SK-N-SH (cell line): ENCODE data around the gene RPP25. TPM values are rescaled to one million over a fixed set of nuclear protein-coding genes. Genes with fewer than 3 reads are reported as not detected.

Experiments used
- CTCF ChIA-PET: fragments of 300-600, 350-600 bp; formaldehyde crosslinking; extraction: SDS; loops from one replicate; lab custom pipeline; 2021; lab: Yijun Ruan, JAX
- POLR2A ChIA-PET: fragments of 350-600 bp; sonication (Branson Sonifier 250); formaldehyde crosslinking; extraction: SDS; loops from one replicate; lab custom pipeline; 2020; ENCODE audit warnings: antibody characterized with exemption, inconsistent platforms; lab: Yijun Ruan, JAX
- DNase-seq: peaks from one replicate; pipeline ENCODE4 v3.0.0; 2012
- H2AFZ ChIP-seq: fragments of 200-600 bp; sonication (generic); 2 replicates; pipeline ENCODE4 v1.8.1; 2016; ENCODE audit warnings: antibody characterized with exemption, mild to moderate bottlenecking, low read depth
- H3F3A ChIP-seq: fragments of 200-600 bp; sonication (generic); replicated peaks from 2 replicates; pipeline ENCODE3; 2016; ENCODE audit warnings: antibody characterized with exemption, mild to moderate bottlenecking; ENCODE audit not compliant: insufficient read depth
- H3K27ac ChIP-seq, 2 experiments: fragments of 200-500 bp in 1 of 2; fragments of 200-600 bp in 1 of 2; sonication (Bioruptor generic) in 1 of 2; sonication (generic), shearing (Covaris generic) in 1 of 2; 2 replicates each; pipeline versions ENCODE4 v1.5.1 to v1.6.1; 2014 to 2016; ENCODE audit warnings: low read depth in 2 of 2, inconsistent platforms in 1 of 2, low read length in 1 of 2, mild to moderate bottlenecking in 1 of 2, mixed read lengths in 1 of 2
- H3K27me3 ChIP-seq: fragments of 200-600 bp; sonication (generic), shearing (Covaris generic); 2 replicates; pipeline ENCODE4 v1.6.1; 2016; ENCODE audit warnings: mixed run types; ENCODE audit not compliant: insufficient read depth
- H3K36me3 ChIP-seq, 2 experiments: fragments of 200-500 bp in 1 of 2; fragments of 200-600 bp in 1 of 2; sonication (Bioruptor generic) in 1 of 2; sonication (generic) in 1 of 2; replicated peaks in 1 of 2; 2 replicates each; pipeline versions ENCODE3 to v1.5.1; 2014 to 2016; ENCODE audit warnings: low read length in 1 of 2, mild to moderate bottlenecking in 1 of 2; ENCODE audit not compliant: insufficient read depth in 2 of 2, control insufficient read depth in 1 of 2
- H3K4me1 ChIP-seq, 2 experiments: fragments of 200-500 bp in 1 of 2; fragments of 200-600 bp in 1 of 2; sonication (Bioruptor generic) in 1 of 2; sonication (generic), shearing (Covaris generic) in 1 of 2; 2 replicates each; pipeline versions ENCODE4 v1.5.1 to v1.6.1; 2014 to 2016; ENCODE audit warnings: low read depth in 1 of 2, low read length in 1 of 2, mixed run types in 1 of 2; ENCODE audit not compliant: insufficient read depth in 2 of 2, control insufficient read depth in 1 of 2
- H3K4me2 ChIP-seq: fragments of 200-600 bp; sonication (generic), shearing (Covaris generic); 2 replicates; pipeline ENCODE4 v1.6.1; 2017; ENCODE audit warnings: mixed run types
- H3K4me3 ChIP-seq, 2 experiments: fragments of 200-500 bp in 1 of 2; fragments of 200-600 bp in 1 of 2; sonication (Bioruptor generic) in 1 of 2; sonication (generic), shearing (Covaris generic) in 1 of 2; 2 replicates each; pipeline versions ENCODE4 v1.5.1 to v1.8.1; 2014 to 2016; ENCODE audit warnings: low read depth in 2 of 2, inconsistent platforms in 1 of 2, low read length in 1 of 2, mild to moderate bottlenecking in 1 of 2, mixed read lengths in 1 of 2, moderate library complexity in 1 of 2
- H3K79me2 ChIP-seq: fragments of 200-600 bp; sonication (generic); 2 replicates; pipeline ENCODE4 v1.8.1; 2017; ENCODE audit warnings: mild to moderate bottlenecking; ENCODE audit not compliant: insufficient read depth
- H3K9ac ChIP-seq: fragments of 200-600 bp; sonication (generic); 2 replicates; pipeline ENCODE4 v1.6.1; 2017; ENCODE audit warnings: mixed run types
- H3K9me2 ChIP-seq: fragments of 200-600 bp; sonication (generic); 2 replicates; pipeline ENCODE4 v1.6.1; 2017; ENCODE audit warnings: mixed run types
- H3K9me3 ChIP-seq: fragments of 200-600 bp; sonication (generic); 2 replicates; pipeline ENCODE4 v1.6.1; 2017; ENCODE audit warnings: mixed run types, mild to moderate bottlenecking, moderate library complexity
- H4K20me1 ChIP-seq: fragments of 200-600 bp; sonication (generic); 2 replicates; pipeline ENCODE4 v1.6.1; 2017; ENCODE audit warnings: mild to moderate bottlenecking, mixed run types; ENCODE audit not compliant: insufficient read depth
- CHD2 ChIP-seq: fragments of 150-350 bp; IDR thresholded peaks from 2 replicates; pipeline ENCODE4 v1.6.1; 2018; ENCODE audit warnings: low read length; ENCODE audit not compliant: partially characterized antibody
- ELF1 ChIP-seq: IDR thresholded peaks from 2 replicates; pipeline ENCODE4 v1.4.0; 2012
- EP300 ChIP-seq, 2 experiments: IDR thresholded peaks; 2 replicates each; pipeline versions ENCODE4 v1.4.0 to v1.6.1; 2012; ENCODE audit warnings: borderline replicate concordance in 1 of 2, low read depth in 1 of 2, low read length in 1 of 2
- EZH2phosphoT487 ChIP-seq: fragments of 200-600 bp; sonication (generic); IDR thresholded peaks from 2 replicates; pipeline ENCODE4 v1.6.1; 2017; ENCODE audit warnings: low read depth, mixed run types, mild to moderate bottlenecking, antibody characterized with exemption, moderate library complexity, borderline replicate concordance
- FOXJ3 ChIP-seq: sonication (generic); formaldehyde crosslinking; IDR thresholded peaks from 2 replicates; pipeline ENCODE4 v1.5.1; 2020; ENCODE audit warnings: mild to moderate bottlenecking, missing genetic modification reagents
- GATA2 ChIP-seq: sonication (generic); formaldehyde crosslinking; IDR thresholded peaks from 2 replicates; pipeline ENCODE4 v1.5.0; 2020; ENCODE audit warnings: mild to moderate bottlenecking, missing genetic modification reagents
- MXI1 ChIP-seq: IDR thresholded peaks from 2 replicates; pipeline ENCODE4 v1.6.1; 2012; ENCODE audit warnings: mild to moderate bottlenecking, low read depth, low read length, improper control_type of control experiment
- POLR2AphosphoS5 ChIP-seq: IDR thresholded peaks from 2 replicates; pipeline ENCODE4 v1.6.1; 2012; ENCODE audit warnings: low read depth, low read length
- RFX5 ChIP-seq: IDR thresholded peaks from 2 replicates; pipeline ENCODE4 v1.6.1; 2012; ENCODE audit warnings: mild to moderate bottlenecking, improper control_type of control experiment, low read length
- SIN3A ChIP-seq: IDR thresholded peaks from 2 replicates; pipeline ENCODE4 v1.6.1; 2012; ENCODE audit warnings: low read depth, mild to moderate bottlenecking, low read length, moderate library complexity, borderline replicate concordance
- SMC3 ChIP-seq: IDR thresholded peaks from 2 replicates; pipeline ENCODE4 v1.6.1; 2012; ENCODE audit warnings: low read depth, low read length, improper control_type of control experiment
- TAF1 ChIP-seq: IDR thresholded peaks from 2 replicates; pipeline ENCODE4 v1.6.1; 2012; ENCODE audit warnings: low read depth, mild to moderate bottlenecking, low read length, moderate library complexity, borderline replicate concordance
- TCF12 ChIP-seq: IDR thresholded peaks from 2 replicates; pipeline ENCODE4 v1.4.0; 2012
- TEAD4 ChIP-seq: IDR thresholded peaks from 2 replicates; pipeline ENCODE4 v1.4.0; 2012; ENCODE audit warnings: mild to moderate bottlenecking, borderline replicate concordance; ENCODE audit not compliant: insufficient read depth
- YY1 ChIP-seq: IDR thresholded peaks from 2 replicates; pipeline ENCODE4 v1.4.0; 2012; ENCODE audit warnings: low read depth, mild to moderate bottlenecking
- WGBS: methylation state at CpG from one replicate; pipeline ENCODE4 v1.1.6; 2017; ENCODE audit warnings: low lambda C conversion rate; 5-methylcytosine and 5-hydroxymethylcytosine counted together
- polyA plus RNA-seq, 3 experiments: library from polyadenylated mRNA; depleted of rRNA; stranded (reverse); fragments of >200 nt; gene quantifications; 2 replicates each; pipeline ENCODE4 v1.2.3, GENCODE V29; 2012
- TF ChIP-seq, protein P1 (sequence below): IDR thresholded peaks from 2 replicates; pipeline ENCODE4; 2012
- TF ChIP-seq, protein P2 (sequence below): IDR thresholded peaks from 2 replicates; pipeline ENCODE4 v1.4.0; 2012; ENCODE audit warnings: low read depth
- TF ChIP-seq, protein P3 (sequence below): fragments of 150-350 bp; IDR thresholded peaks from 2 replicates; pipeline ENCODE4 v1.6.1; 2017; ENCODE audit warnings: antibody characterized with exemption, low read length, low read depth, borderline replicate concordance

The RPP25 gene
- polyA plus RNA-seq, 1 of the 3 experiments (the other 2 are of a cell fraction): 1.7 TPM

DNA sequence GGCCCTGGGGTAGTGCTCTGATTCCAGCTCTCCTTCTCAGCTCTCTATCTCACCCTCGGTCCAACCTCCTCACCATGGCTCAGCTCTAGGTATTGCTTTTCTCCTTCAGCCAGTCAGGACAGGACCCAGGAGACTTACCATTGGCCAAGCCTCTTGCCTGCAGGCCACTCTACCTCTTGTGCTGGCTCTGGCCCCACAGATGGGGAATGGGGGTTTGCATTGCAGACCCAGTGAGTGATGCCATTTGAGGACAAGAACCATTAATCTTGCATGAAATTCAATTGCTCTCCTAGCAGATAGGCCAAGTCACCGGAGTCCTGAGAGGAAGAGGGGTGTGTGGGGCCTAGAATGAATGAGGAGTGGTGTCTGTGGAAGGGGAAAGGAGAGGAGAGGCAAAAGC, 6.1 kb upstream of the RPP25 start:
- H3K36me3 ChIP-seq: no peaks in the 10 kb centered on the region
- no peak overlapping the region for H3K27ac ChIP-seq
- H3K9me3 ChIP-seq: no peaks in the 10 kb centered on the region
- no peak overlapping the region for H3K9ac ChIP-seq
- no peak overlapping the region for H2AFZ ChIP-seq
- no peak overlapping the region for H3K4me3 ChIP-seq
- no peaks in the 10 kb centered on the region for H3K9me2 ChIP-seq
- H4K20me1 ChIP-seq: no peaks in the 10 kb centered on the region
- no peak for TF ChIP-seq TCF12
- TF ChIP-seq EZH2phosphoT487: no peak
- WGBS: 62% methylated on average over 2 of the region's 2 CpGs
- no peak for DNase-seq
- H3F3A ChIP-seq: peaks cover 5% of the 10 kb centered on the region
- ChIA-PET CTCF (interaction anchor here (1.4 to 2.4 kb wide), 2 partner anchors 9 to 25 kb away, joined by 5 to 9 read pairs; no protein-coding TSS in a partner anchor), POLR2A (interaction anchor here (1.1 kb wide), 1 partner anchor 9 kb away, joined by 3 read pairs; no protein-coding TSS in a partner anchor)
- H3K79me2 ChIP-seq: no peaks in the 10 kb centered on the region
- no peaks in the 10 kb centered on the region; the same call in 1 of the 2 replicates for H3K27me3 ChIP-seq
- H3K4me1 ChIP-seq: peaks cover 7 to 18% of the 10 kb centered on the region in 2 experiments; a peak in 2 of 4 replicates
- H3K4me2 ChIP-seq: no peak overlapping the region

DNA sequence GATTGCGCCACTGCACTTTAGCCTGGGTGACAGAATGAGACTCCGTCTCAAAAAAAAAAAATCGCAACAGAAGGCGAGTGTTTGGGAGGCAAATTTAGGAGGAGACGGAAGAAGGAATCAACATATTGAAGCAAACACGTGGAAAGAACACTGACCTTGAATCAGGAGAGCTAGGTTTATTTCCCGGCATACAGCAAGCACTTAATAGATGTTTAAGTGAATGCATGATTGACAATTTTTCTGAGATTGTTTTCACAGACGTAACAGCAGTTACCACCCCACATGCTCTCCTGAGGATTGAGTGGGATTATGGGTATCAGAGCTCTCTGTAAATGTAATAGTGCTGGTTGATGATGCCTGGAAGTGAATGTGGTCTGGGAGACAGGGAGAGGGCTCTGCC, 5.6 kb upstream of the RPP25 start:
- DNase-seq: no peak
- WGBS: 90% methylated on average over 8 of the region's 8 CpGs
- Histone ChIP-seq H3K4me1 (peaks cover 7 to 21% of the 10 kb centered on the region in 2 experiments; a peak in 2 of 4 replicates), H3F3A (peaks cover 5% of the 10 kb centered on the region), H3K4me3 (no peak overlapping the region), H3K36me3 (no peaks in the 10 kb centered on the region), H3K27me3 (no peaks in the 10 kb centered on the region; the same call in 1 of the 2 replicates), H3K27ac (no peak overlapping the region), H3K9me3 (no peaks in the 10 kb centered on the region), H3K4me2 (no peak overlapping the region), H3K9ac (no peak overlapping the region), H4K20me1 (no peaks in the 10 kb centered on the region), H3K79me2 (no peaks in the 10 kb centered on the region), H2AFZ (no peak overlapping the region), H3K9me2 (no peaks in the 10 kb centered on the region)
- POLR2A ChIA-PET: interaction anchor here (1.7 kb wide), 1 partner anchor 33 kb away, joined by 5 read pairs; the partner anchor contains the start of gene SCAMP5
- TF ChIP-seq, protein P1, sequence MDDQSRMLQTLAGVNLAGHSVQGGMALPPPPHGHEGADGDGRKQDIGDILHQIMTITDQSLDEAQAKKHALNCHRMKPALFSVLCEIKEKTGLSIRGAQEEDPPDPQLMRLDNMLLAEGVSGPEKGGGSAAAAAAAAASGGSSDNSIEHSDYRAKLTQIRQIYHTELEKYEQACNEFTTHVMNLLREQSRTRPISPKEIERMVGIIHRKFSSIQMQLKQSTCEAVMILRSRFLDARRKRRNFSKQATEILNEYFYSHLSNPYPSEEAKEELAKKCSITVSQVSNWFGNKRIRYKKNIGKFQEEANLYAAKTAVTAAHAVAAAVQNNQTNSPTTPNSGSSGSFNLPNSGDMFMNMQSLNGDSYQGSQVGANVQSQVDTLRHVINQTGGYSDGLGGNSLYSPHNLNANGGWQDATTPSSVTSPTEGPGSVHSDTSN: no peak
- TF ChIP-seq, protein P2, sequence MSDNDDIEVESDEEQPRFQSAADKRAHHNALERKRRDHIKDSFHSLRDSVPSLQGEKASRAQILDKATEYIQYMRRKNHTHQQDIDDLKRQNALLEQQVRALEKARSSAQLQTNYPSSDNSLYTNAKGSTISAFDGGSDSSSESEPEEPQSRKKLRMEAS: no peak
- TF ChIP-seq POLR2AphosphoS5 (no peak), TAF1 (no peak), ELF1 (no peak), GATA2 (no peak), CHD2 (no peak), SMC3 (no peak), YY1 (no peak), FOXJ3 (CRISPR knock-in tag) (no peak), MXI1 (no peak), RFX5 (no peak), TCF12 (no peak), TEAD4 (no peak), EP300 (IDR thresholded peaks at IDR 0.05; ENCODE audit: borderline replicate concordance in 1 of 2, low read depth in 1 of 2, low read length in 1 of 2) (no peak), SIN3A (no peak)
- TF ChIP-seq, protein P3, sequence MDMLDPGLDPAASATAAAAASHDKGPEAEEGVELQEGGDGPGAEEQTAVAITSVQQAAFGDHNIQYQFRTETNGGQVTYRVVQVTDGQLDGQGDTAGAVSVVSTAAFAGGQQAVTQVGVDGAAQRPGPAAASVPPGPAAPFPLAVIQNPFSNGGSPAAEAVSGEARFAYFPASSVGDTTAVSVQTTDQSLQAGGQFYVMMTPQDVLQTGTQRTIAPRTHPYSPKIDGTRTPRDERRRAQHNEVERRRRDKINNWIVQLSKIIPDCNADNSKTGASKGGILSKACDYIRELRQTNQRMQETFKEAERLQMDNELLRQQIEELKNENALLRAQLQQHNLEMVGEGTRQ: no peak
- CTCF ChIA-PET: interaction anchor here (0.6 to 2.4 kb wide), 3 partner anchors 9 to 190 kb away, joined by 3 to 9 read pairs (median 5); no protein-coding TSS in a partner anchor
